GM18868 (cell line): ENCODE measurements around the gene TMEM115.

ENCODE experiments used
- ATAC-seq: cut with Tn5 transposase; IDR thresholded peaks from one replicate; pipeline ENCODE4 v1.9.1; 2021; ENCODE audit warnings: mild to moderate bottlenecking, moderate library complexity; ENCODE audit not compliant: unreplicated experiment

TMEM115 gene

DNA sequence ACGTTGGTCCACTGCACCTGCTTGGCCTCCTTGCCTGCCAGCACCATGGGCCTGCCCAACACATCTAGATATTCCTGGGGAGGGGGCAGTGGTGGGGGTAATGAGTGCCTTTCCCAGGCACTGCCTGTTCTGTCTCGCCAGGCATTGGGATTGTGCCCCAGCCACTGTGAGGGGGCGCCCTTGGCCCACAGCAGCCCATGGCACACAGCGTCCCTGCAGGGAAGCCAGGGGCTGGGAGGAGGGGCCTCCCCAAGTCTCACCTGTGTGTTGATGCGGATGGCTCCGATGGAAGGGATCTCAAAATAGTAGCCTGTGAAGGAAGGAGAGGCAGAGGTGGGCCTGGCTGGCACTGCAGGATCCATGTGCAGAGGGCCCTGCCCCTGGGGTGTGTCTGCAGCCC lies 18.7 kb upstream of the TMEM115 start:
- no peak for ATAC-seq

DNA sequence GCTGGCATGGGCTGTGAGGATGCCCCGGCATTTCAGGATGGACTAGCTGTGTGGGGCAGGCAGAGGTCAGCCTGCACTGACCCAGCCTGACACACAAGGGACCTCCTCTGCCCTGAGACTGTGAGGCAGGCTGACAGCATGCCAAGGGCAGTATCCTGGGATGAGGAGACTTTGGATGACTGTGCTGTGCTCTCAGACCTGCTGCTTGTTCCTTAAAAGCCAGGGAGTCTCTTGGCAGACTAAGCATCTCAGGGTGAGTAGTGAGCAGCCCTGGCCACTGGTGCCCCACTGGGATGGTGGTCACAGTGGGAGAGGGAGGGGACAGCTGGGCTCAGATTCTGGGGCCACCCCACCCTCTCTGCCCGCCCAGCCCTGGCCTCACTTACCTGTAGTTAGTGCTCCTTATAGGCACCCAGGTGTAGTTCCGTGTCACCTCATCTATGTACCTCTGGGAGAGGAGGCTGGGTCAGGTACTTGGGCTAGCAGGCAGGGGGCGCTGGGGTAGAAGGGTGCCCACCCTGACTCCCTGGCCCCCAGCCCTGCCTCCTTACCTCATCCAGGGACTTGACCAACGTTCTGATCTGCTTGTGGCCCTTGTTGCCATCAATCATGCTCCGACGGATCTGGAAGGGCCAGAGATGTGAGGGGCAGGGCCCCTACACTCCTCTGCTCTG lies 16.1 kb upstream of the TMEM115 start:
- ATAC-seq: no peak

DNA sequence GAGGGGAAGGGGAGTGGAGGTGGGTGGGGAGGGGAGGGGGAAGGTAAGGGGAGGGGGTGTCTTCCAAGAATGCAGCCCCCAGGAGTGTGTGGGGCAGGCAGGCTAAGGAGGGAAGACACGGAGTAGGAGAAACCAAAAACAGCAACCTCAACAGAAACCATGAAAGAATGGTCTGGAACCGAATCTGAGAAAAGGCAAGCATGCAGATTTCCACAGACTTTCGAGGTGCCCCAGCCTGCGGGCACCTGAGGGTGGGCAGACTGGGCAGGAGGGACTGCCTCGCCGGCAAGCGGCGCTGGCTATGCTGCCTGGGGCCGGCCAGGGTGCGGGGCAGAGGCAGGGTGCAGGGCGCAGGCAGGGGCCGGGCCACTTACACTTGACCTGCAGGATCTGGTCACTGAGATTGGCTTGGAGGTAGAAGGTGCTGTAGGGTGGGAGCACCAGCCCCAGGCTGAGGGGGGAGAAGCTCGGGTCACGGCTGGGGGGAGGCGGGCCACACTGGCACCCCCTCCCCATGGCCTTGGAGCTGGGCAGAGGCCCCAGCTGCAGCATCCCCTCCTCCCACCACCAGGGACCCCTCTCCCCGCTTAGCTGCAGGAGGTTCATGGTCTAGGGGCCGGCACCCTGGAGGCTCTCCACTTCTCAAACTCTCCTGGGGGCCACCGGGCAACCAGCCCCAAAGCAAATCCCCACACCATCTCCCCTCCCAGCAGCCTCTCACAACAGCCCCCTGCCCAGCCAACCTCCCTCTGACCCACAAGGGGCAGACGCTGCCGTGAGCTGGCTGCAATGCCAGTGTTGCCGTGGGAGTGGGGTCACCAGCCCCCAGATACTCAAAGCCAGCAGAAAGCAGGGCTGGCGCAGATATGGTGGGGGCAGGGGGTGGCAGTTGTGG lies 15.3 kb upstream of the TMEM115 start:
- ATAC-seq: no peak

DNA sequence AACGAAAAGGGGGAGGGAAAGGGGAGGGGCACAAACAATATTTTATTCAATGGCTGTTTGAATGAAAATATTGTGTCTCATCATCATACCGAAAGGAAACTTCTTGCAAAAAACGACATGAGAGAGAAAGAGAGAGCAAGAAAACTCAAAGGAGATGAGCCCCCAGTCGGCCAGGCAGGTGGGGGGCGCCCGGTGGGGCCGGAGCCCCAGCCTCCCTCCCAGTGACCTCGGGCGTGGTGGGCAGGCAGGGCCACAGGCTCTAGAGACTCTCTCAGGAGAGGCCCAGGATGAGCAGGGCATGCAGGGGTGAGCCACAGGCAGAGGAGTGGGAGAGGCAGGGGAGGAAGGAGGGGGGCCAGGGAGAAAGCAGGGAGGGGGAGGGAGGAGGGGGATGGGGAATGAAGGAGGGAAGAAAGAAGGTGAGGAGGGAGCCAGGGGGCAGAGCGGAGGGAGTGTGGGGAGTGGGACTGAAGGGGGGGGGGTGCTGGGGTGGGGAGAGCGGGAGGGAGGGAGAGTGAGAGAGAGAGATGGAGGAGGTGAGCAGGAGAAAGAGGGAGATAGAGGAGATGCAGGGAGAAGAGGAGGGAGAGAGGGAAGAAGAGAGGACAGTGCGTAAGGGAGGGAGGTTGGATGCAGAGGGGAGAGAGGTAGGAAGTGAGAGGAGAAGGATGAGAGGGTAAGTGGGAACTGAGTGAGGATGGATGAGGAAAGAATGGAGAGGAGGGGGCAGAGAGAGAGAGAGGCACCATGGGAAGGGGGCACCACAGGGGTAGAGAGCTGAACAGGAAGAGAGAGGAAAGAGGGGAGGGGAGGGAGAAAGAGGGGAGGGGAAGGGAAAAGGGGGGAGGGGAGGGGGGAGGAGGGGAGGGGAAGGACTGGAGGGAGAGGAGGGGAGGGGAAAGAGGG lies 14.1 kb upstream of the TMEM115 start:
- ATAC-seq: no peak

DNA sequence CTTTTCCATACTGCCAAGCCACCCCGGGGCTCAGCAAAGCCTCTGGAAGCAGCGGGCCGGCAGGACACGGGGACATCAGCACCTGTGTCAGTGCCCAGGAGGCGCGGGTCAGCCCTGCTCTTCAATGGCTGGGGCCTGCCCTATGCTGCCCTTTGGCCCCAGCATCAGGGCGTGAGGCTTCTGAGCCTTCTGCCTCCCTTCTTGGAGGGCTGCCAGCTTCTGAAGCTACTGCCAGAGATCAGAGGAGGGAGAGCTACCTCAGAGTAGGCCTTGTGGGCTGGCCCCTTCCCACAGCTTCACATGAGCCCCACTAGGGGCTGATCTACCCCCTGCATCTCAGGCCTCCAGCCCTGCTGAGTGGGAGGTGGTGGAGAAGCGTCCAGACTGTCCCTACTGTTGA lies 13.0 kb upstream of the TMEM115 start:
- no peak for ATAC-seq

DNA sequence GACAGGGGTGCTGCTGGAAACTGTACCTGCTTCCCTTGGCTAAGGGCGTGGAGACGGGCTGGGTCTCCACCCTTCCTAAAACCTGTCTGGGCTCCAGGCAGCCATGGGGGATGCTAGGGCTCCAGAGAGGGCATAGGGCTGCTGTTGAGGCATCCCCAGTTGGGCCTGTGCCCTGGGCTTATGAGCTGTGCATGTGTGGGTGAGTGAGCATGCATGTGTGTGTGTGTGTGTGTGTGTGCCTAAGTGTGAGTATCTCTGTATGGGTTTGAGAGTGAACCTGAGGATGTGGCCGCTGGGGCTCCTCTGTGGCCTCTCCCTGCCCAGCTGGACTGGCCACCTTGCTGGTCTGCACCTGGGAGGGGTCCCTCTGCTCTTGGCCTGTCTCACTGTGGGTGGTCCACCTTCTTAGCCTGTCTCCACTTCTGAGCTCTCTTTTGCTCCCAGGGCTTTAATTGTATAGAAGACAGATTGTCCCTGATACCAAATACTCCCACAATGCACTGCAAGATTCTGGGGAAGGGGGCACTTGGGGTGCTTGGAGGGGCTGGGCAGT lies 11.9 kb upstream of the TMEM115 start:
- no peak for ATAC-seq

DNA sequence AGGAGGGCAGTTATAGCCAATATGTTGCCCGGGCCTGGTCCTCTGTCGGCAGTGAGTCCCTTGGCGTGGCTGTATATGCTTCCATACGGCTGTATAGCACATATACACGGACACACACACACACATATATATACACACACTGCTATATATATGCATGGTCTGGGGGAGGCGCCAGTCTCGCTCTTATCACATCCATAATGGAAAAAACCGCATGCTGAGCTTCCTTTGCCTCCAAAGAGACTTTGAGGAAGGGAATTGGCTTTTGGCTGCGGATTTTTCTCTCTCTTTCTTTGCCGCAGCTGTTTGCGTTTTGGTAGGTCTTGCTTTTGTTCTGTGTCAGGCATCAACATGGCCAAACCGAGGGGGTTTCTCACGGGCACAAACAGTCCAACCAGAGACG lies 11.3 kb upstream of the TMEM115 start:
- ATAC-seq: no peak

DNA sequence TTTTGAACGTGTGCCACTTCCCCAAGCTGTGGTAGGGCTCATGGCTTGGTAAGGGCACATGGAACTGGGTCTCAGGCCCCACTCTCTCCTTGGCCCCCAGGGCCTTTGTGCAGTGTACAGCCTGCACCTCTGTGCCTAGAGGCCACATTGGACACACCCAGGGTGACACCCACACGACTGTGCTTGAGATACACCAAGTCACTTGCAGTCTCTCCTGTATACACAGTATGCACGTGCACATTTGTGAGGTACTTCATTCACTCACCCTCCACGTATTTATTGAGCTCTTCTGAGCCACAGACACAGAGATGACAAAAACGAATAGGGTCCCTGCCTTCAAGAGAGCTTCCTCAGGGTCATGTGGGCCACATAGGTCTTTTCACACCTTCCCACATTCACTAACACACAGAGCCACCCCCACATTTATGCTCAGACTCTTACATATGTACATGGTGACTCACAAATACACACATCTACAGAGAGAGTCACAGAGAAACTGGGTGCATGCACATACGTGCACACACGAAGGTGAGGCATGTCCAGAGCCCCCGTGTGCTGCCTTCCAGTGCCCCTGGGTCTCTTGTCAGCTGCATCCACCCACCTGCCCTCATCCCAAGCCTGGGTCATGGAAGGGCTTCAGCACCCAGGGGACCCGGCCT lies 9.8 kb upstream of the TMEM115 start:
- ATAC-seq: no peak

DNA sequence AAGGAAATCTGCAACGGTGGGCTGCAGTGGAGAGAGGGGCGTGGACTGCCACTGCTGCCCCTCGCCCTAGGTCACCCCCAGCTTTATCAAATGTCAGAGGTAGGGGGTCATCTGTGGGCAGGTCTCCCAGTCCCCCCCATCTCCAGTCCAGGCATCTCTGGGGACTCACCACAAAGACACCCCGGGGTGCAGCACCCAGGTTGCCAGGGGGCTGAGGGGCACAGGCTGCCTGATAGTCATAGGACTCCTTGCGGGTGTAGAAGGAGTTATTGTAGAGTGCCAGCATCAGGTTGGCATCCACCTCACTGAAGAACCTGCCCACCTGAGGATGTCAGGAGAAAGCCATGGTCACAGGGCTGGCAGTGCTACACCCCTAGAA lies 6.5 kb upstream of the TMEM115 start:
- no peak for ATAC-seq

DNA sequence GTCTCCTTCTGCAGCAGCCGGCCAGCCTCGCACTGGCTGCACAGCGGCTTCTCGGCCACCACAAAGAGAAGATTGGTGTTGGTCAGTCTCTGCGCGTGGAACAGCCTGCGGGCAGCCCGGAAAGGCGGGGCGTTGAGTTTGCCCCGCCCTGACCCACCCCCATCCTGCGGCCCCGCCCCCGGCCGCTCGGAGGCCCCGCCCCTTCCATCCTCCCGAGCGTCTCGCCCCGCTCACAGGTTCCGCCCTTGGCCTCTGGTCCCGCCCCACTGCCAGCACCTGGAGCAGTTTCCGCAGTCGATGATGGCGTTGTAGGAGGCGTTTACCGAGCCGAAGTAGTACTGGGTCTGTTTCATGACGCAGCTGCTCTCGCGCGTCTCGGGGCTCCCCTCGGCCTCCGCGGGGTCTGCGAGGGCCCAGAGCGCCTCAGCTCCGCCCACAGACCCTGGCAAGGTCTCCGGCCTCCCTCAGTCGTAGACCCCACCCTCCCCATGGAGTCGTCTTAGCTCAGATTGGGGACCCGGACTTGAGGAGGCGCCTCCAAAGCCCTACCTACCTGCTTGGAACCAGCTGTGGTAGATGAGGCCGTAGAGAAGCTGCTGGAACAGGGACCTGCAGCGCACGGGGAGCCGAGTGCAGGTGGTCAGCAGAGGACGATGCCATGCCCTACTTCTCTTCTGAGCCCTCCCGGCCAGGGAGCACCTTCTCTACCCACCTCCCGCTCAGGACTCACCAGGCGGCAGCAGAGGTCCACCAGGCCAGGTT lies 5.9 kb upstream of the TMEM115 start:
- ATAC-seq: peak; percentile 88

DNA sequence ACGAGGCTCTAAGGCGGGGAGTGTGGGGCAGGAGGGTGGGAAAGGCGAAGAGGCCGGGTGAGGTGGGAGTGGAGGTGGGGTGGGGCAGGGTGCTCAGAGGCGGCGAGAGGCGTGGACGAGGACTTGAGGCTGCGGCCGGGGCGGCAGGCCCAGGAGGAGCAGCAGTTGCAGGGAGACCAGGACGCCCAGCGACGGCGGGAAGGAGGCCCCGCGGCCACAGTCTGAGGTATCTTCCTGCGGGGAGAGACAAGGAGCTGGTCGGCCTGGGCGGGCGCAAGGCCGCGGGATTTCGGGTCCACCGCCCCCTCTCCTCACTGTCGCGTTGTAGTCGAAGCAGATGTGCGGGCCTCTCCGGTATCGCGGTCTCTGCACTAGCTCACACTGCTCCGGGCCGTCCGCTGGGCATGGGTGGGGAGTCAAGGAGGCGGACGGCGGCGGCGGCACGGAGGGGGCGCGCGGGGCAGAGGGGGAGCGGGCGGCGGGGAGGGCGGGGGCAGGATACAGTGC lies 5.3 kb upstream of the TMEM115 start:
- ATAC-seq: peak; percentile 10

DNA sequence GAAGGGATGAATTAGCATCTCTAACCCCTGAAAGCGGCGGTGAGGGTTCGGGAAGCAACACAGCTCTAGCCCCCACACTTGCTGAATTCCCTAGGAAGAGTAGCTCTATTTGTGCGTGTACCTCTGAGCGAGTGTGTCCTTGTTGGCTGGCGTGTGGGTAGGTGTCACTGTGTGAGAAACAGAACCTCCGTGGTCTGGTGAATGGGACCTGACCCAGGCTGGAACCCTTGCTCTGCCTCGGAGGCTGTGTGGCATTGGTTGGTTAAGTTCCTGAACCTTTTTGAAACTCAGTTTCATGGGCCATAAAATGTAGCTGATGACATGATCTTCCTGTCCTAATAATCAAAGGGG lies 414 bp upstream of the TMEM115 start:
- no peak for ATAC-seq

DNA sequence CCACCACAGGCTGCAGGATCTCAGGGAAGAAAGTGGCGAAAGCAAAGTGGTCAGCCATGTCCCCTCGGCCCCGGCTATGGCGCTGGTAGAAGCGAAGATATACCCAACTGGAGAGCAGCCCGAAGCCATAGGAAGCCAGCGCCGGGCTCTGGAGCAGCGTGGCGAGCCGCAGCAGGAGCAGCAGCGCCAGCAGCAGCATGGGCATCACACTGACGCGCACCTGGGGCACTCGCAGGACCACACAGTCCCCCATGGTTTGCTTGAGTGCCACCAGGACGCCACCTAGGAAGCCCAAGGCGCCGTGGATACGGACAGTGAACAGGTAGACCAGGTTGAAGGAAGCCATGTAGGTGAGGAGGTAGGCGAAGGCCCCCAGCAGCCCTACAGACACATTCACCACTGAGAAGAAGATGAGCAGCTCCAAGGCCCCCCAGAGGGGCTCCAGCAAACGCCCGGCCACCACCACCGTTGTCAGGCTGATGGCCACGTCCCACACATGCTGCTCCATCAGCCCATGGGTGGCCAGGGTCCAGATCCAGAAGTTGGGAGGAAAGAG lies 888 bp downstream of the TMEM115 start:
- ATAC-seq: no peak

DNA sequence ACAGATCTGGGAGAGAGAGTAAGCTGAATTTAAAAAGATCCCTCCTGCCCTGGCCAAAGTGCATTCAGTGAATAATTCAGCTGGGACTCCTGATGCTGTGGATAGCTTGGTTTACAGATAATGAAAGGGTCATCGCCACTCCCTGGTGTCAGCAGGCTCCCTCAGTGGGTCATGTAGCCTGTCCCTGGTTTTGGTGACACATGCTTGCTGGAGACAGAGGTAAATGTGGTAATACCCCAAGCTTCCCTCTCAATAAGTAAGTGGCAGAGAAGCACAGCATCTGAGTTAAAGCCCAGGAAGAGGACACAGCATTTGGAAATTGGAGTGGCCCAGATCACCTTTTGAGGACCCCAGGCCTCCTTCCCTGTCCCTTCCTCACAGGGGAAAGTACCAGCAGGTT lies 1.8 kb downstream of the TMEM115 start:
- no peak for ATAC-seq

DNA sequence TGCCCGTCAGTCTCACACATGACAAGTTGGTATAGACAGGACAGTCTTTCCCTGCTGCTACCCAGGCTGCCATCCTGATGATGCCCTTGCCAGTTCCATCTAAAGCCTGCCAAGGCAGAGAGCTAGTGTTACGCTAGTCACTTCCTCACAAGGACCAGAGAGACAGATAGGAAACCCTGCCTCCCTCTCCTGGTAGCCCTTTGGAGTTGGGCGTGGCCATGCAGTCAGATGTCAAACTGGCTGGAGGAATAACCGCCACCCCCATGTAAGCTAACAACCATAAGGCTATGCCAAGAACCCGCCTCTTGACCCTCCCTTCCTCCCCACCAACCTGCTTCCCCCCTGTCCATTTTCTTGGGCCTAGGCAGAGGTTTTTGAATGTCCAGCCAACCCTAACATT lies 2.8 kb downstream of the TMEM115 start:
- ATAC-seq: no peak

DNA sequence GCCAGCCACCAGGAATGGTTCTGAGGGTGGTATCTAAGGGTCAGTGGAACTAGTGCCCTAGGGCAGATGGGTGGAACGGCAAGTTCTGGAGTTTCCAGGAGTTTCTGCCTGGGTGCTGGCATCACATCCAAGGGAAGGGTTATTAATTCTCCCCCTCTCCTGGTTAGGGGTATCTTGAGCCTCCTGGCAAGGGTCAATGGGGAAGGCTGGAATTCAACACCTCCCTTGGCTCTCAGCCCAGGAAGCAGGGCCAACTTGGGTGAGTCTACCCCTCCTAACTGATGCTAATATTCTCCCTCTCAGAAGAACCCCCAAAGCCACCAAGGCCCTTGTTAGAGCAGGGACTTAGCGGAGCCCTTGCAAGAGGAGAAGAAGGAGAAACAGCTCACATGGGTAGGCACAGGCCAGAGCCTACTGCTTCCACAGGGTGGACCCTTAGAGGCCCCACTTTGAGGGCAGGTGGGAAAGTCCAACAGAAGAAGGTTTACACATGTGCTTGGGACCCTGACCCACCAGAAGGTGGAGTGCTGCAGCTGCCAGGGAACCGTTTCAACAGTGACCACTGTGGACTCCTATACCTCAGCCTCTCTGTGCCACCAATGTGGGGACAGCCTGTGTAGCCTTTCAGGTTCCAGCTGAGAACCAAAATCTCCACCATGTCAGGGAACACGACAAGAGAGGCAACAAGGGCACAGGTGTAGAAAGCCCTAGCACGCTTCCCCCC lies 3.3 kb downstream of the TMEM115 start:
- no peak for ATAC-seq

DNA sequence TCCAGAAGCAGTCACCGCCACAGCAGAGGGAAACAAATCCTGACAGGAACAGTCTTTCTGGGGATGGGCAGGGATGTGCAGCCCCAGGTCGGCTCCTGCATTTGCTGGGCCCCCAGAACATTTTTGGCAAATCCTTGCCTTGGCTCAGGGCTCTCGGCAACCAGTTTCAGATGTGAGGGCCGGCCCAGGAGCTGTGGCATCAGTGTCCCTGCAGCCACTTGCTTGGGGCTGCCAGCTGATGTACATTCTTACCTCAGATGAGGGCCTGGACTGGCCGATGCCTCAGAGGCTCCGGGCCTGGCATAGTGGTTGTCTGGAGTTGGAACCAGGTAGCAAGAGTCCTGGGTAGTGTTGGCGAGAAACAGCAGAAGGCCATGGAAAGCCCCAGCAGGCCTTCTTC lies 4.5 kb downstream of the TMEM115 start:
- no peak for ATAC-seq

DNA sequence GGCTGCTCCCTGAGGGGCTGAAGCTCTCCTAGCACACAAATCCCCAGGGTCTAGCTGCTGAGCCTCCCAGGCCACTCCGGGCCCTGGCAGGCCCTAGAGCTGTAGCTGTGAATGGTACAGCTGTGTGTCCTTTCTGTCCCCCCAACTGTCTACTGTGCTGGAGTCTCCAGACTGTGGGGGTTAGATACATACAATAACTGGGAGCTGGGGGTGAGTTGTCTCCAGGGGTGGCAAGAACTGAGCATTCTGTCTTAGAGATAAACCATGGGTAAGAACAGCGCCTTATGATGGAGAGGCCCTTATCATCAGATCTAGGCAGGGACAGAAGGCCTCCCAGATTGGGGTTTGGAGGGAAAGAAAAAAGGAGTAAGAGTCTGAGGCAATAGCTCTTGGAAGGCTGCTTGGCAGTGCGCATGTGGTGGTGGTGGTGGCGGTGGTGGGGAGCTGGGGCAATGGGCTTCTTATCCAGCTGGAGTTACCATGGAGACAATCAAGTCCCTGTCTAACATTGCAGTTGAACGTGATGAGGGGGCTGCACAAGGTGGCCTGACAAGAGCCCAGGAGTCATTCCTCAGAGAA lies 5.0 kb downstream of the TMEM115 start:
- ATAC-seq: no peak
